Testis (tissue), 2 donors: ENCODE measurements around the gene GARNL3.

Source experiments
- POLR2A ChIP-seq: fragments of 450-650 bp; IDR thresholded peaks from one replicate; pipeline ENCODE4 v1.6.1; 2017; ENCODE audit warnings: antibody characterized with exemption, mild to moderate bottlenecking, moderate library complexity
- TF ChIP-seq, protein P1 (sequence below), 3 experiments: fragments of 450-650 bp in 2 of 3; fragments of 200-600 bp in 1 of 3; sonication (generic) in 1 of 3; IDR thresholded peaks; one replicate each; pipeline ENCODE4 v1.5.1; 2016 to 2019; ENCODE audit warnings: antibody characterized with exemption in 3 of 3, mild to moderate bottlenecking in 2 of 3, moderate library complexity in 1 of 3

- TF ChIP-seq, protein P1, sequence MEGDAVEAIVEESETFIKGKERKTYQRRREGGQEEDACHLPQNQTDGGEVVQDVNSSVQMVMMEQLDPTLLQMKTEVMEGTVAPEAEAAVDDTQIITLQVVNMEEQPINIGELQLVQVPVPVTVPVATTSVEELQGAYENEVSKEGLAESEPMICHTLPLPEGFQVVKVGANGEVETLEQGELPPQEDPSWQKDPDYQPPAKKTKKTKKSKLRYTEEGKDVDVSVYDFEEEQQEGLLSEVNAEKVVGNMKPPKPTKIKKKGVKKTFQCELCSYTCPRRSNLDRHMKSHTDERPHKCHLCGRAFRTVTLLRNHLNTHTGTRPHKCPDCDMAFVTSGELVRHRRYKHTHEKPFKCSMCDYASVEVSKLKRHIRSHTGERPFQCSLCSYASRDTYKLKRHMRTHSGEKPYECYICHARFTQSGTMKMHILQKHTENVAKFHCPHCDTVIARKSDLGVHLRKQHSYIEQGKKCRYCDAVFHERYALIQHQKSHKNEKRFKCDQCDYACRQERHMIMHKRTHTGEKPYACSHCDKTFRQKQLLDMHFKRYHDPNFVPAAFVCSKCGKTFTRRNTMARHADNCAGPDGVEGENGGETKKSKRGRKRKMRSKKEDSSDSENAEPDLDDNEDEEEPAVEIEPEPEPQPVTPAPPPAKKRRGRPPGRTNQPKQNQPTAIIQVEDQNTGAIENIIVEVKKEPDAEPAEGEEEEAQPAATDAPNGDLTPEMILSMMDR (IDR thresholded peaks at IDR 0.05): no peak
- no peak for TF ChIP-seq POLR2A
Observed at GRCh38 chr9:127422787-127423186, 158.2 kb downstream of the GARNL3 start.
